HTR-8/SVneo (cell line): ENCODE data around the gene CDK15.
A peak's percentile ranks its signal among the peaks of the same experiment; 100 is the strongest.

Experiments
- DNase-seq: peaks from one replicate; pipeline ENCODE4 v3.0.0; 2011; ENCODE audit warnings: low spot score, mixed read lengths; ENCODE audit not compliant: insufficient read length
- FAIRE-seq: peaks from 2 replicates; lab custom pipeline; 2011; peaks lifted over from hg19 to GRCh38; lab: Jason Lieb, UNC

The CDK15 gene

GRCh38 chr2:201900362-201900761 is 94.0 kb downstream of the CDK15 start:
- no peak for FAIRE-seq
- no peak for DNase-seq

GRCh38 chr2:201901786-201902185 is 95.4 kb downstream of the CDK15 start:
- FAIRE-seq (no peak), DNase-seq (no peak)

GRCh38 chr2:201904538-201905420 is 98.4 kb downstream of the CDK15 start:
- no peak for FAIRE-seq
- no peak for DNase-seq

- no peak for FAIRE-seq
These were observed 100.6 kb downstream of the CDK15 start for GRCh38 chr2:201906777-201907562.

DNA sequence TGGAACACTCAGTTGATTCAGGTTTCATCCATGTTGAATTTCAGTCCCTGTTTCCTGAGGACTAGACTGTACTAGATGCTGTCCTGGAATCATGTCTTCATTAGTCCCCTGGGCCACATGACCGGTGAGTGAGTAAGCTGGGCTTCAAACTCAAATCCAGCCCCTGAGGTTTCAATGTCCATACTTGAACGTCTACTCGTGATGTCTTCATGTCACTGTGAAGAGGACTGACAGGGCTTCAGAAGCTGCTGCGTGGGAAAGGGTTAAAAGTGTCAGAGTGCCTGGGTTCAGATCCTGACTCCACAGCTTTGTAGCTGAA is 101.2 kb downstream of the CDK15 start:
- DNase-seq: no peak
- FAIRE-seq: no peak

More at GRCh38 chr2:201906777-201907562, 100.6 kb downstream of the CDK15 start:
- no peak for DNase-seq

DNA sequence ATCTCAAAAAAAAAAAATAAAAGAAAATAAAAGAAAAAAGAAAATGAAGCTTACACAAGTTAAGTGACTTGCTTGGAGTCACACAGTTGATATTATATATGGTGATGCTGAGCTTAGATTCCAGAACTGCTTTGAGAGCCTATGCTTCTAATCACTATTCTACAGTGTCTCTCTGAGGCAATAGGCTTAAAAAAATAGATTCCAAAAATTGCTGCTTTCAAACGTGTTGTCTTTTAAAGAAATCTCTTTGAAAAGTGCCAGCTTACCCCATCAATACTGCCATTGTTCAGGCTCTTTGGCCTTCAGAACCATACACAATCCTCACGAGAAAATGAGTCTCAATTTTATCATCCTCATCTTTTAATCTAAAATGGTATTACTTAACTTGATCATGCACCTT is 102.6 kb downstream of the CDK15 start:
- DNase-seq: no peak
- FAIRE-seq: no peak

DNA sequence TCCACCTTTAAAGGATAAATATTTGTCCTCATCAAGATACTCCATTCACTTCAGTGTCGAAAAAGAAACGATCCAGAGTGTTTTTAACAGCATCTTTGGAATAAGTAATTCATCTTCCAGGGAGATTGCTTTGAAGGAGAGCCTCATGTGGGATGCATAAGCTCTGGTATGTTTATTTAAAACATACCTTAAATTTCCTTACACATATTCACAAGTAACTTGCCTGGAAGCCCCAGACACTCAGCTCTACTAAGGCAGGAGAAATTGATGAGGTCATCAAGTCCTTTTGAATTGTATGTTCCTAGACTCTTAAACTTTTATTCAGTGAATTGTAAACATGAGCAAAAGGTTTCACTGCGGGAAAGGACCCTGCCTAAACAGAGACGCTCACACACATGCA is 103.0 kb downstream of the CDK15 start:
- peak; percentile 46 for DNase-seq
- FAIRE-seq: no peak

GRCh38 chr2:201909961-201910361 is 103.6 kb downstream of the CDK15 start:
- DNase-seq: no peak
- no peak for FAIRE-seq

- DNase-seq (no peak), FAIRE-seq (no peak)
These were observed 105.0 kb downstream of the CDK15 start for GRCh38 chr2:201911372-201911771.

- DNase-seq (no peak), FAIRE-seq (no peak)
These were observed 106.9 kb downstream of the CDK15 start for GRCh38 chr2:201913201-201913600.

GRCh38 chr2:201915446-201915845 is 109.1 kb downstream of the CDK15 start:
- DNase-seq (no peak), FAIRE-seq (no peak)

GRCh38 chr2:201916565-201916964 is 110.2 kb downstream of the CDK15 start:
- DNase-seq (no peak), FAIRE-seq (no peak)

DNA sequence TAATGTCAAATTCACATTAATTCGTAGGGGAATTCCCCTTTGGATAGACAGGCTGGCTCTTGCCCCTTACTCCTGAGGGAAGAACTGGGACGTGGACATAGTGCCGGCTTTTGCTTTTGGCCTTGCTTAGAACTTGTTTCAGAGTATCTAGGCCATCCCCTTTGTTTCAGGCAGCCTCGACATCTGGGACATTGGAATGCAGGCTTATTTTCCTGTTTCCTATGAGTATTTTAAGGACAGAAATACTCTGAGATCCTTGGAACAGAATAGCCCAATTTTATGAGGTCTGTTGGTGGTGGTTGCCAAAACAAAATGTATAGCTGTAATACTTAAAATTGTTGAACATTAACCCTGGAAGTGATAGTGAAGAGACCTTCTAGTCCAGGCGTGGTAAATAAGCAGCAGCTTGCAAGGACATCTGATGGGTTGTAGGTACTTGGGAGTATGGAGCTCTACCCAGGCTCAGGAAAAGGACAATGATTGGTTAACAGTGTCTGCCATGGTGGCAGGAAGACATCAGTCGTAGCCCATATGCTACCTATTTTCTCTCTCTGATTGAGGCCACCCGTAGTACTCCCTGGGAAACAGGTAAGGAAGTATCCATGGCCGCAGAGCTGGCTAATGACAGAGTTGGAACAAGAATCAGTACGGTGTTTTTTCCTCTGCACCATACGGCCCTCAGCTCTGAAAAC is 112.4 kb downstream of the CDK15 start:
- no peak for FAIRE-seq
- no peak for DNase-seq

- FAIRE-seq: no peak
- DNase-seq: no peak
These were observed 112.9 kb downstream of the CDK15 start for GRCh38 chr2:201919308-201919634.

GRCh38 chr2:201923436-201924328 is 117.3 kb downstream of the CDK15 start:
- FAIRE-seq (no peak), DNase-seq (no peak)

DNA sequence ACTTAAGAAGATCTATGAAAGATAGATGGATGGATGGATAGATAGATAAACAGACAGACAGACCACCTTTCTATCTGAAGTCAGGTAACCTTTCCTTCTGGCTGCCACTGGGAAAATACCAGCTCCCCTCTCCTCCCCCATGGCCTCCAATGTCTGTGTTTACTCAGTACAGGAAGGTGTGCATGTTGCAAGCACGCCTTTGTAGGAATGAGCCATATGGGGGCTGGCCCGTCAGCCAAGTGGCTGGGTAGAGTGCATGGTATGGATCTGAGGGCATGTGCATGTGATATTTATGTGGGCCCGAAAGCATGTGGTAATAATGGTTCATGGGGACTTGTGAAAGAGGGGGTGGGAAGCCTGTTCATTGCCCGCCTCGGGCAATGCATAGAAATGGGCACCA is 118.1 kb downstream of the CDK15 start:
- FAIRE-seq (no peak), DNase-seq (no peak)

GRCh38 chr2:201925056-201925455 is 118.7 kb downstream of the CDK15 start:
- DNase-seq (no peak), FAIRE-seq (no peak)

DNA sequence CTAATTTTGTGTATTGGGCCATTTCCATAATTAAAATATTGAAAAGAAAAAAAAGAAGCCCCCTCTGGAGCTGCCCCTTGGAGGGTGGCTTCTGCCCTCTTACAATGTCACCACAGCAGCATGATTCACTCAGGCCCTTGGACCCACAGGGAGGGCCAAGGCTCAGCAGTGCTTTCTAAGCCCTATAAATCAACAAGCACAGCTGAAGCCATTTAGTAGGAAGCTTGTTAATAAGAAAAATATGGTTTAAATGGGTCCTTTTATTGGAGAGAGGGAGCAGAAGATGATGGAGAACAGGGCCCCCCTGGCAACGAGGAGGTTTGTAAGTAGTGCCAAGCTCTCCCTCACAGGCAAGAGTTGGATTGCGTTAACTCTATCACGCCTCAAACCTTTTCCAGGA is 119.7 kb downstream of the CDK15 start:
- no peak for DNase-seq
- FAIRE-seq: no peak

GRCh38 chr2:201928363-201928762 is 122.0 kb downstream of the CDK15 start:
- FAIRE-seq: no peak

More at GRCh38 chr2:201928363-201928762, 122.0 kb downstream of the CDK15 start:
- no peak for DNase-seq
